ENCODE measurements around the gene NPEPPS.
"Not testable (repeated sequence)": the region's sequence is repeated elsewhere in the genome, so short reads cannot be mapped to it uniquely, and the experiment has no call there.

Gene NPEPPS

GRCh38 chr17:47530557-47531232 lies at the start of gene NPEPPS:
Gene NPEPPS (plus strand): TSS chr17:47531108. CDS start chr17:47531301, 193 bp downstream.
- peak; percentile 79 for DNase-seq (ENCODE audit: low read depth)

GRCh38 chr17:47491841-47492212 lies 39.1 kb upstream of the NPEPPS start:
- DNase-seq (ENCODE audit: low read depth), result not testable (repeated sequence)

- not testable (repeated sequence) for DNase-seq (ENCODE audit: low read depth)
Measured at GRCh38 chr17:47499074-47499473, 31.8 kb upstream of the NPEPPS start.

GRCh38 chr17:47499494-47499893 lies 31.4 kb upstream of the NPEPPS start:
- DNase-seq (ENCODE audit: low read depth), result not testable (repeated sequence)

- DNase-seq (ENCODE audit: low read depth), result not testable (repeated sequence)
Measured at GRCh38 chr17:47500620-47501019, 30.3 kb upstream of the NPEPPS start.

GRCh38 chr17:47502122-47502731 lies 28.7 kb upstream of the NPEPPS start:
- not testable (repeated sequence) for DNase-seq (ENCODE audit: low read depth)

GRCh38 chr17:47502776-47503455 lies 28.0 kb upstream of the NPEPPS start:
- not testable (repeated sequence) for DNase-seq (ENCODE audit: low read depth)

GRCh38 chr17:47511701-47512146 lies 19.2 kb upstream of the NPEPPS start:
- DNase-seq (ENCODE audit: low read depth), result not testable (repeated sequence)

GRCh38 chr17:47513301-47513700 lies 17.6 kb upstream of the NPEPPS start:
- DNase-seq (ENCODE audit: low read depth), result not testable (repeated sequence)

- not testable (repeated sequence) for DNase-seq (ENCODE audit: low read depth)
Measured at GRCh38 chr17:47518880-47519279, 12.0 kb upstream of the NPEPPS start.

- not testable (repeated sequence) for DNase-seq (ENCODE audit: low read depth)
Measured at GRCh38 chr17:47519365-47519764, 11.5 kb upstream of the NPEPPS start.

- DNase-seq (ENCODE audit: low read depth), result not testable (repeated sequence)
Measured at GRCh38 chr17:47520279-47520678, 10.6 kb upstream of the NPEPPS start.

GRCh38 chr17:47521434-47521833 lies 9.5 kb upstream of the NPEPPS start:
- not testable (repeated sequence) for DNase-seq (ENCODE audit: low read depth)

- not testable (repeated sequence) for DNase-seq (ENCODE audit: low read depth)
Measured at GRCh38 chr17:47522341-47522740, 8.6 kb upstream of the NPEPPS start.

- DNase-seq (ENCODE audit: low read depth), result not testable (repeated sequence)
Measured at GRCh38 chr17:47531233-47531820, 419 bp downstream of the NPEPPS start.

- not testable (repeated sequence) for DNase-seq (ENCODE audit: low read depth)
Measured at GRCh38 chr17:47539085-47539484, 8.2 kb downstream of the NPEPPS start.

GRCh38 chr17:47541676-47542075 lies 10.8 kb downstream of the NPEPPS start:
- DNase-seq (ENCODE audit: low read depth), result not testable (repeated sequence)

GRCh38 chr17:47544327-47544726 lies 13.4 kb downstream of the NPEPPS start:
- DNase-seq (ENCODE audit: low read depth), result not testable (repeated sequence)

- DNase-seq (ENCODE audit: low read depth), result not testable (repeated sequence)
Measured at GRCh38 chr17:47554733-47555132, 23.8 kb downstream of the NPEPPS start.

GRCh38 chr17:47556108-47556507 lies 25.2 kb downstream of the NPEPPS start:
- not testable (repeated sequence) for DNase-seq (ENCODE audit: low read depth)

- not testable (repeated sequence) for DNase-seq (ENCODE audit: low read depth)
Measured at GRCh38 chr17:47560517-47561043, 29.7 kb downstream of the NPEPPS start.

All from stimulated activated CD8-positive, alpha-beta memory T cell treated with anti-CD3 and anti-CD28 coated beads, Interleukin-4, amount 100 ng/mL, for 24 hours (primary cell).